HG03025 (cell line): ENCODE measurements around the gene SLC25A27.
"Not testable (repeated sequence)": the region's sequence is repeated elsewhere in the genome, so short reads cannot be mapped to it uniquely, and the experiment has no call there.

ENCODE experiments used
- ATAC-seq: cut with Tn5 transposase; IDR thresholded peaks from one replicate; pipeline ENCODE4 v1.9.1; 2021; ENCODE audit warnings: mild to moderate bottlenecking, moderate library complexity; ENCODE audit not compliant: unreplicated experiment, low FRiP score

SLC25A27 gene

GRCh38 chr6:46652603-46653438 lies at the start of gene SLC25A27, which contains the start of gene CYP39A1:
Gene SLC25A27, plus strand, starts transcription at chr6:46652975. Its CDS starts 218 bp downstream, at chr6:46653193.
Gene CYP39A1, minus strand, starts transcription at chr6:46652818. Its CDS starts 236 bp downstream, at chr6:46652582.
- ATAC-seq, result peak; percentile 100

DNA sequence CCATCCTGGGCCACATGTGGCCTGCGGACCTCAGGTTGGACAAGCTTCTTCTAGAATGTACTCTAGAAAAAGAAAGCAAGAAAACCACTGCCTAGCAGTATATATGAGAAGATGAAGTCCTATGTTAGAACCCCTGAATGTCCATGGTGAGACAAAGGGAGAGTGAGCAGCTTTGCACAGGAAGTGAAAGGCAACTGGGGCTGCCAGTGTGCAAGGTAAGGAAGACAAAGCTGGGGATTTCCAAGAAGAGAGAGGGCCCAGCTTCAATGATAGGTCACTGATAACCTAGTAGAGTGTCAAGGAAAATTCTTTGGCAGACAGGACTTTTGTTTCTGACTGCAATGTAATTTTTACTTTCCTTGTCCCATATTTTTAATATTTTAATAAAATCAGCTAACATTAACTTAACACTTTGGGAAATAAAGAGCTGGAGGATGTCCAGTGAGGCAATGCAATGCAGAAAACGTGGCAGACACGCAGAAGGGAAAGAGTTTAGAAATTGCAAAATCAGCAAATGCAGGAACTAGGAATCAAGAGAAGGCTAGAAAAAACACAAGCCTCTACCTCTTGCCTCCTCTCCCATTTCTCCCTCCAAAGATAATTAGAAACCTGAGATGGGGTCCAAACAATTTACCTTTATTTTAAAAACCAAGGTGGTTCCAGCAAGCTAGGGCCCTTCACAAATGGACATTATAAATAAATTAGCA lies 47.5 kb upstream of the SLC25A27 start:
- no peak for ATAC-seq

- no peak for ATAC-seq
Measured at GRCh38 chr6:46606338-46606737, 46.4 kb upstream of the SLC25A27 start.

- no peak for ATAC-seq
Measured at GRCh38 chr6:46610862-46611553, 41.8 kb upstream of the SLC25A27 start.

GRCh38 chr6:46612645-46613044 lies 40.1 kb upstream of the SLC25A27 start:
- ATAC-seq, result no peak

DNA sequence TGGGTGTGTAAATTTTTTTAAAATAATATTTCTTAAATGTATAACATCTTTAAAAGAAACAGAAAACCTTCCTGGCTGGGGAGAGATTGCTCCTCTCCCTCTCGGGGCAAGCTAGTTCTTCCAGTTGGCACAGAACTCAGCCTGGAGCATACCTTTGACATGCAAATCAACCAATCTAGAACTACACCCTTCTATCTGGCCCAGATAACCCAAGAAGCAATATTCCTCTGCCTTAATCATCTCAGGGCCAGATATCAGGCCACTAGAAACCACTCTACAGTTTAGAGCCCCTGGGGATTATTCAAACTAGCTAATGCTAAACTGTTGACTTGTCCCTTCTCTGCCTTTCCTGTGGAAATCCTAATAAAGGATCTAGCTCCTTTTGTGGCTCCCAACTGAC lies 34.0 kb upstream of the SLC25A27 start:
- no peak for ATAC-seq

GRCh38 chr6:46626228-46626909 lies 26.4 kb upstream of the SLC25A27 start:
- ATAC-seq, result no peak

GRCh38 chr6:46626976-46627375 lies 25.8 kb upstream of the SLC25A27 start:
- no peak for ATAC-seq

DNA sequence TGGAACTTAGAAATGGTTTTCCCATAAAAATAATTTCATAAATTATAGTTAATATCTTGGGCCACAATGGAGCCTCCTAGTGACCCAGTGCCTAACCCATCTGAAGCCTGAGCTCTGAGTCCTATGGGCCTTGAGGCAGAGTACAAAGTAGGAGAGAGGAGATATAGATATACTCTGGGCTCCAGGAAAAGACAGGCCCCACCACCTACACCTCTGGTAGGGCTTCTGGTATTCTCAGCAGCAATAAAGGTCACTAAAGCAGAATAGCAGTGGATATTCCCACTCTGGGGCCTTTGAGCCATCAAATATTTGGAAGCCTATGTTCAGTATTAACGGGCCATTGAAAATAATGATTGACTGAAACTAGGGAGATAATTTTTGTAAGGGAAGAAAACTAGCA lies 24.3 kb upstream of the SLC25A27 start:
- no peak for ATAC-seq

- ATAC-seq, result no peak
Measured at GRCh38 chr6:46628976-46629375, 23.8 kb upstream of the SLC25A27 start.

DNA sequence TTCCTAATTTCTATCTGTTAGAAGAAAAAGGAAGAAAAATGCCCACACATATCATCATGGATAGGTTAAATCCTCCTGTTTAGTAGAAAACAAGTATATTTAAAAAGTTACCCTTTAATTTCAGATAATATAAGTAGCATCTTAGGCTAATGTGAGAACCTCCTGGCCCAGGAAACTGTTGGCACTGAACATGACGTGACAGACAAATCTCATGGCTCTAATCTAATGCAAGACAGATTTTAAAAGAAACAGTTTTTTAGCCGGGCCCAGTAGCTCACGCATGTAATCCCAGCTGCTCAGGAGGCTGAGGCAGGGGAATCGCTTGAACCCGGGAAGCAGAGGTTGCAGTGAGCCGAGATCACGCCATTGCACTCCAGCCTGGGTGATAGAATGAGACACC lies 23.1 kb upstream of the SLC25A27 start:
- ATAC-seq, result no peak

DNA sequence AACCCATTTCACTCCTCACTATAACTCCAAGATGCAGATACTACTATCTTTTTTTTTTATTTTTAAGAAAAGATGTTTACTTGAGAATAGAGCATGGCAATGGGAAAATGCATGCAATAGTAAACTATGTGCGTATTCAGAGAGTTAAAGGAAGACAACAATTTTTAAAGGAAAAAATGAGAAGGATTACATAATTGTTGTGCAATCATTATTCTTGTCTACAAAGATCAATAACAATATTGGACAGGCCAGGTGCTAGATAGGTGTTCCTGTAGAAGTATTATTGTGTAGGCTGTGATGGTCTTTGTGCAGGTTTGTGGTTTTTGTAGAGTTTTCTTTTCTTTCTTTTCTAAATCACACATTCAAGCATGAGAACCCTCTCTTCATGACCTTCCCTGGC lies 20.7 kb upstream of the SLC25A27 start:
- ATAC-seq, result no peak

- ATAC-seq, result no peak
Measured at GRCh38 chr6:46635462-46635861, 17.3 kb upstream of the SLC25A27 start.

- no peak for ATAC-seq
Measured at GRCh38 chr6:46637145-46637544, 15.6 kb upstream of the SLC25A27 start.

DNA sequence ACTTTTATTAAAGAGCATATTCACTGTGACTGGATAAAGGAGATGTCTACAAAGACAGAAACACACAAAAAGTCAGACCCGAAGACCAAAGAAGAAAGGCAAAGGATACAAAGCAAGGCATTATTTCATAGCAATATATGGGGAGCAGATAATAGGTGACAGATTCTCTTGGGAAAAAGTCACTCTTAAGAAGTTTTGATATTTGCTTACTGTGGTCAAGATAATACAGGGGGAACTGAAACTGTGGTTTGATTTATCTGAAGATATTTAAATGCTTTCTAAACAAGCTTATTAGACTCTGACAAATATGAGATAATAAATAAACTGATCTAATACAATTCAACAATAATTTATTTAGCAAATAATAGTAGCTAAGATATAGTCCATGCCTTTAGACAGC lies 14.8 kb upstream of the SLC25A27 start:
- ATAC-seq, result no peak

- no peak for ATAC-seq
Measured at GRCh38 chr6:46638650-46639049, 14.1 kb upstream of the SLC25A27 start.

DNA sequence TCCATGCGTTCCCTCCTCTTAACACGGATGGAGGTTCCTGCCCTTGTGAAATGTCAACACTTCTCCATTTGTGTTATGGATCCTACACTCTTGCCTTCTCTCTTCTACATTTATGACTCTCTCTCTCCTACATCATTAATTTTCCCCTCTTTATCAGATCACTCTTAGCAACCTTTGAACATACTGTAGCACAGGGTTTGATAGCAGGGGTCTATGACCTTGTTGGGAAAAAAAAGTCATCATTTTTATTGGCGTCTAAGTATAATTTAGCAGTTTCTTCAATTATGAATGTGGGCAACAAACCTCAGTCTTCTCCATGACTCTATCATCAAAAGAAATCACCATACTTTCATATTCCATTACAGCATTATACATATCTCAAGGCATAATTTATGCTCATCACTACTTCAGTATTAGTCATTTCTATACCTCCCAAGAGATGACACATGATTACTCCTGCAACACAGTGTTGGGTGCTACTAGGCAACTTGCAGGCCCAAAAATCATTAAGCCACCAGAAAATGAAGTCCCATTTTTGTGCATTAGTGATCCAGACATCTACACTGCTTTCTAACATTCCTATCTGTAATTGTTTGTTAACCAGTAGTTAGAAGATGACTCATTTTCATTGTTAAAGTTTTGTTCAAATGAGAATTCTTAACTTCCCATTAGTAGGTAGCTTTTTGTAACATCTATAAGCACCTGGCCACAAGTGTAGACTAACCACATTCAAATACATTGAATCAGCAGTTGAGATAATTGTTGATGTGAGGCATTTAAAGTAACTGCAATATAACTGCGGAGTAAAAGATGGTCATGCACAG lies 9.6 kb upstream of the SLC25A27 start:
- ATAC-seq, result no peak

DNA sequence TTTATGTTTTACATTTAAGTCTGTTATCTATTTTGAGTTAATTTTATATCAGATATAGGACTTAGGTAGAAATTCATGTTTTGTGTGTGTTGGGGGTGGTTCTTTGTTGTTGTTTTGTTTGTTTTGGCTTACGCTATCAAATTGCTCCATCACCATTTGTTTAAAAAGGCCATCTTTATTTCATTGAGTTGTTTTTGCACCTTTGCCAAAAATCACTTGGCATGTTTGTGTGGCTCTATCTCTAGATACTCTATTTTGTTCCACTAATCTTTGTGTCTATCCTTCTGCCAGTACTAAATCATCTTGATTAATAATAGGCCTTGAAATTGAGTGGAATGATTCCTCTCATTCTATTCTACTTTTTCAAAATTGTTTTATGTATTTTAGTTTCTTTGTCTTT lies 7.5 kb upstream of the SLC25A27 start:
- no peak for ATAC-seq

- ATAC-seq, result not testable (repeated sequence)
Measured at GRCh38 chr6:46648108-46648507, 4.7 kb upstream of the SLC25A27 start.
